H9 (cell line): ENCODE results near the gene C14orf132. TPM values are rescaled to one million over a fixed set of nuclear protein-coding genes. Genes with fewer than 3 reads are reported as not detected.

Source experiments
- DNase-seq: peaks from one replicate; pipeline ENCODE4 v3.0.0-alpha.2; 2017
- H2AFZ ChIP-seq: one replicate; pipeline ENCODE4 v1.6.1; 2013; ENCODE audit warnings: mild to moderate bottlenecking, low read length, control low read depth, moderate library complexity
- H2AK5ac ChIP-seq: 2 replicates; pipeline ENCODE4 v1.6.1; 2013; ENCODE audit warnings: low read length, control low read depth, mixed read lengths; ENCODE audit not compliant: insufficient read length
- H2BK120ac ChIP-seq: one replicate; pipeline ENCODE4 v1.6.1; 2013; ENCODE audit warnings: low read depth, mild to moderate bottlenecking, low read length, control low read depth, inconsistent platforms; ENCODE audit not compliant: poor library complexity, severe bottlenecking
- H2BK12ac ChIP-seq: 2 replicates; pipeline ENCODE4 v1.6.1; 2013; ENCODE audit warnings: low read length, control low read depth, mixed read lengths, low read depth; ENCODE audit not compliant: insufficient read length
- H2BK15ac ChIP-seq: 2 replicates; pipeline ENCODE4 v1.6.1; 2013; ENCODE audit warnings: low read depth, low read length, control low read depth
- H2BK20ac ChIP-seq: one replicate; pipeline ENCODE4 v1.6.1; 2013; ENCODE audit warnings: low read depth, mild to moderate bottlenecking, low read length, control low read depth, inconsistent platforms; ENCODE audit not compliant: poor library complexity, severe bottlenecking
- H2BK5ac ChIP-seq: 2 replicates; pipeline ENCODE4 v1.6.1; 2013; ENCODE audit warnings: low read length, control low read depth, mixed read lengths; ENCODE audit not compliant: insufficient read length
- H3K14ac ChIP-seq: 2 replicates; pipeline ENCODE4 v1.6.1; 2013; ENCODE audit warnings: low read length, control low read depth; ENCODE audit not compliant: insufficient read depth
- H3K18ac ChIP-seq: 2 replicates; pipeline ENCODE4 v1.6.1; 2013; ENCODE audit warnings: low read depth, mild to moderate bottlenecking, mixed read lengths, low read length, control low read depth; ENCODE audit not compliant: insufficient read length
- H3K23ac ChIP-seq: 2 replicates; pipeline ENCODE4 v1.6.1; 2013; ENCODE audit warnings: low read length, control low read depth, mixed read lengths, low read depth; ENCODE audit not compliant: insufficient read length
- H3K23me2 ChIP-seq: 2 replicates; pipeline ENCODE4 v1.6.1; 2013; ENCODE audit warnings: low read depth, mild to moderate bottlenecking, mixed read lengths, low read length, control low read depth; ENCODE audit not compliant: insufficient read length, poor library complexity, severe bottlenecking
- H3K27ac ChIP-seq: 2 replicates; pipeline ENCODE4 v1.5.1; 2013; ENCODE audit warnings: low read length, control low read depth, mixed read lengths, low read depth; ENCODE audit not compliant: insufficient read length
- H3K27me3 ChIP-seq: 2 replicates; pipeline ENCODE4 v1.6.1; 2013; ENCODE audit warnings: low read length, control low read depth, inconsistent platforms; ENCODE audit not compliant: insufficient read depth
- H3K4ac ChIP-seq: 2 replicates; pipeline ENCODE4 v1.6.1; 2013; ENCODE audit warnings: low read depth, mild to moderate bottlenecking, control low read depth, inconsistent platforms, low read length, moderate library complexity
- H3K4me1 ChIP-seq: 2 replicates; pipeline ENCODE4 v1.6.1; 2013; ENCODE audit warnings: low read length, control low read depth, inconsistent platforms; ENCODE audit not compliant: insufficient read depth
- H3K4me2 ChIP-seq: 2 replicates; pipeline ENCODE4 v1.6.1; 2013; ENCODE audit warnings: low read length, control low read depth, mixed read lengths; ENCODE audit not compliant: insufficient read length, insufficient read depth
- H3K56ac ChIP-seq: 2 replicates; pipeline ENCODE4 v1.6.1; 2013; ENCODE audit warnings: low read depth, mild to moderate bottlenecking, mixed read lengths, low read length, control low read depth; ENCODE audit not compliant: insufficient read length
- H3K79me1 ChIP-seq: 2 replicates; pipeline ENCODE4 v1.6.1; 2013; ENCODE audit warnings: low read depth, mild to moderate bottlenecking, moderate library complexity, low read length, control low read depth, inconsistent platforms; ENCODE audit not compliant: insufficient read depth, poor library complexity, severe bottlenecking
- H3K79me2 ChIP-seq: 2 replicates; pipeline ENCODE4 v1.6.1; 2013; ENCODE audit warnings: low read length, control low read depth, inconsistent platforms; ENCODE audit not compliant: insufficient read depth
- H3K9ac ChIP-seq: 2 replicates; pipeline ENCODE4 v1.6.1; 2013; ENCODE audit warnings: low read length, control low read depth, mixed read lengths; ENCODE audit not compliant: insufficient read length; ENCODE audit errors: extremely low read depth
- H3K9me3 ChIP-seq: one replicate; pipeline ENCODE4 v1.6.1; 2013; ENCODE audit warnings: low read depth, low read length, inconsistent platforms; ENCODE audit not compliant: control insufficient read depth
- H3T11ph ChIP-seq: one replicate; pipeline ENCODE4 v1.6.1; 2013; ENCODE audit warnings: mild to moderate bottlenecking, low read length, control low read depth, inconsistent platforms
- H4K20me1 ChIP-seq: one replicate; pipeline ENCODE4 v1.6.1; 2013; ENCODE audit not compliant: control insufficient read depth, insufficient read length, insufficient read depth
- H4K5ac ChIP-seq: 2 replicates; pipeline ENCODE4 v1.6.1; 2013; ENCODE audit warnings: low read depth, mild to moderate bottlenecking, mixed read lengths, low read length, control low read depth; ENCODE audit not compliant: insufficient read length
- H4K8ac ChIP-seq: replicated peaks from 2 replicates; pipeline ENCODE4 v1.6.1; 2013; ENCODE audit warnings: low read length, control low read depth, mixed read lengths, low read depth; ENCODE audit not compliant: insufficient read length
- H4K91ac ChIP-seq: 2 replicates; pipeline ENCODE4 v1.6.1; 2013; ENCODE audit warnings: low read depth, mild to moderate bottlenecking, moderate library complexity, mixed read lengths, low read length, control low read depth; ENCODE audit not compliant: insufficient read length
- H3K27ac Mint-ChIP-seq, 3 experiments: 2 replicates in 2 of 3; 3 replicates in 1 of 3; pipeline ENCODE4 v1.8.0; 2020 to 2021; ENCODE audit warnings: mixed read lengths in 3 of 3, mild to moderate bottlenecking in 1 of 3, moderate library complexity in 1 of 3
- H3K27me3 Mint-ChIP-seq: 2 replicates; pipeline ENCODE4 v1.8.0; 2021; ENCODE audit warnings: low read depth, mild to moderate bottlenecking, moderate library complexity, mixed read lengths
- H3K36me3 Mint-ChIP-seq, 3 experiments: 2 replicates in 2 of 3; 3 replicates in 1 of 3; pipeline ENCODE4 v1.8.0; 2020 to 2021; ENCODE audit warnings: low read depth in 3 of 3, mixed read lengths in 3 of 3; ENCODE audit not compliant: insufficient read depth in 1 of 3
- H3K4me1 Mint-ChIP-seq, 2 experiments: 2 replicates each; pipeline ENCODE4 v1.8.0; 2020; ENCODE audit warnings: mixed read lengths in 2 of 2
- H3K4me3 Mint-ChIP-seq, 2 experiments: 2 replicates in 1 of 2; 3 replicates in 1 of 2; pipeline ENCODE4 v1.8.0; 2020 to 2021; ENCODE audit warnings: mild to moderate bottlenecking in 2 of 2, mixed read lengths in 2 of 2, moderate library complexity in 1 of 2
- H3K9me3 Mint-ChIP-seq, 2 experiments: 2 replicates in 1 of 2; 3 replicates in 1 of 2; pipeline ENCODE4 v1.8.0; 2020; ENCODE audit warnings: mild to moderate bottlenecking in 2 of 2, mixed read lengths in 2 of 2, moderate library complexity in 1 of 2
- WGBS: extraction: QIAGEN DNeasy Blood & Tissue Kit; methylation state at CpG from one replicate; pipeline ENCODE4 v1.1.7; 2013; ENCODE audit warnings: missing lambda C conversion rate, low lambda C conversion rate, mixed read lengths; ENCODE audit not compliant: insufficient read length; ENCODE audit errors: extremely low coverage; 5-methylcytosine and 5-hydroxymethylcytosine counted together
- total RNA-seq: library from RNA; stranded (reverse); gene quantifications from 2 replicates; pipeline ENCODE4 v1.2.1, GENCODE V29; 2021
- TF ChIP-seq, protein P1 (sequence below): fragments of 200-600 bp; sonication (generic); conservative IDR thresholded peaks from 3 replicates; pipeline ENCODE4 v1.8.0; 2021; ENCODE audit warnings: antibody characterized with exemption, mild to moderate bottlenecking

The C14orf132 gene
- total RNA-seq, 1 experiment from 2014 or later, result 5.7 TPM

DNA sequence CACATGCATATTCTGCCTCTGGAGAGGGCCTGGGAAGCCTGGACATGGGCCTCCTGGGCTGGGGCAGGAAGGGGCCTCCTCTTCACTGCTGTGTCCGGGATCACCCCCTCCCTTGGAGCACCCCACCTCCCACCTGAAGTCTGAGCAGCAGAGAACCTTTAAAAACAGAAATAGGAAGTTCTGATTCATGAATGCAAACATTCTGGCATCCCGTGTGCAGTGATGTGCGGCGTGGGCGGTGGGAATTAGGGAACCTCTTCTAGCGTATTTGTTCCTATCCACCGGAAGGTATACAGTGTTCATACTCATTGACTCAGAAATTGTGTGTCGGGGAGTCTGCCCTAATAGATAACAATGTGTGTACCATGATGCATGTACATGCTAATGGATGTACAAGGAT, 46.2 kb downstream of the C14orf132 start:
- TF ChIP-seq, protein P1, sequence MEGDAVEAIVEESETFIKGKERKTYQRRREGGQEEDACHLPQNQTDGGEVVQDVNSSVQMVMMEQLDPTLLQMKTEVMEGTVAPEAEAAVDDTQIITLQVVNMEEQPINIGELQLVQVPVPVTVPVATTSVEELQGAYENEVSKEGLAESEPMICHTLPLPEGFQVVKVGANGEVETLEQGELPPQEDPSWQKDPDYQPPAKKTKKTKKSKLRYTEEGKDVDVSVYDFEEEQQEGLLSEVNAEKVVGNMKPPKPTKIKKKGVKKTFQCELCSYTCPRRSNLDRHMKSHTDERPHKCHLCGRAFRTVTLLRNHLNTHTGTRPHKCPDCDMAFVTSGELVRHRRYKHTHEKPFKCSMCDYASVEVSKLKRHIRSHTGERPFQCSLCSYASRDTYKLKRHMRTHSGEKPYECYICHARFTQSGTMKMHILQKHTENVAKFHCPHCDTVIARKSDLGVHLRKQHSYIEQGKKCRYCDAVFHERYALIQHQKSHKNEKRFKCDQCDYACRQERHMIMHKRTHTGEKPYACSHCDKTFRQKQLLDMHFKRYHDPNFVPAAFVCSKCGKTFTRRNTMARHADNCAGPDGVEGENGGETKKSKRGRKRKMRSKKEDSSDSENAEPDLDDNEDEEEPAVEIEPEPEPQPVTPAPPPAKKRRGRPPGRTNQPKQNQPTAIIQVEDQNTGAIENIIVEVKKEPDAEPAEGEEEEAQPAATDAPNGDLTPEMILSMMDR, result no peak
- Histone ChIP-seq H2AK5ac (no peak overlapping the region), H2AFZ (no peak overlapping the region)

More for the DNA sequence above, 46.2 kb downstream of the C14orf132 start:
- Histone ChIP-seq H2BK5ac (no peak overlapping the region), H4K5ac (no peak overlapping the region), H3K27ac (no peak overlapping the region), H3T11ph (no peak overlapping the region), H3K4me1 (no peaks in the 10 kb centered on the region), H2BK12ac (no peak overlapping the region), H3K18ac (no peak overlapping the region), H3K23me2 (no peaks in the 10 kb centered on the region), H3K4ac (no peak overlapping the region), H2BK20ac (no peak overlapping the region), H3K79me2 (no peaks in the 10 kb centered on the region), H3K9me3 (no peaks in the 10 kb centered on the region), H3K4me2 (no peak overlapping the region), H4K91ac (no peak overlapping the region), H3K14ac (no peak overlapping the region), H2BK120ac (no peak overlapping the region), H3K56ac (no peak overlapping the region), H4K20me1 (peaks cover 2% of the 10 kb centered on the region), H3K79me1 (no peaks in the 10 kb centered on the region), H3K9ac (no peak overlapping the region), H3K27me3 (no peaks in the 10 kb centered on the region), H3K23ac (no peak overlapping the region), H2BK15ac (no peak overlapping the region), H4K8ac (no peak overlapping the region)
- WGBS, result no CpG with 5 or more reads among the region's 8 CpGs
- Mint-ChIP-seq H3K36me3 (peaks cover 5 to 20% (median 10%) of the 10 kb centered on the region in 3 experiments; a peak in 4 of 7 replicates), H3K27me3 (no peaks in the 10 kb centered on the region), H3K27ac (no peak overlapping the region), H3K4me3 (no peak overlapping the region), H3K9me3 (no peaks in the 10 kb centered on the region), H3K4me1 (peaks cover 7 to 11% of the 10 kb centered on the region in 2 experiments)
- DNase-seq, result no peak
